OCI-LY3 (cell line): Measurements from ENCODE around the gene FRS3.

Source experiments
- EZH2phosphoT487 ChIP-seq: fragments of 200-600 bp; shearing (Covaris generic); IDR thresholded peaks from 2 replicates; pipeline ENCODE4 v1.6.1; 2018; ENCODE audit warnings: antibody characterized with exemption, mixed run types, low read depth
- TF ChIP-seq, protein P1 (sequence below): fragments of 200-600, 300-600 bp; sonication (generic); IDR thresholded peaks from 2 replicates; pipeline ENCODE4 v1.5.1; 2014; ENCODE audit warnings: antibody characterized with exemption, low read length, low read depth

- TF ChIP-seq, protein P1, sequence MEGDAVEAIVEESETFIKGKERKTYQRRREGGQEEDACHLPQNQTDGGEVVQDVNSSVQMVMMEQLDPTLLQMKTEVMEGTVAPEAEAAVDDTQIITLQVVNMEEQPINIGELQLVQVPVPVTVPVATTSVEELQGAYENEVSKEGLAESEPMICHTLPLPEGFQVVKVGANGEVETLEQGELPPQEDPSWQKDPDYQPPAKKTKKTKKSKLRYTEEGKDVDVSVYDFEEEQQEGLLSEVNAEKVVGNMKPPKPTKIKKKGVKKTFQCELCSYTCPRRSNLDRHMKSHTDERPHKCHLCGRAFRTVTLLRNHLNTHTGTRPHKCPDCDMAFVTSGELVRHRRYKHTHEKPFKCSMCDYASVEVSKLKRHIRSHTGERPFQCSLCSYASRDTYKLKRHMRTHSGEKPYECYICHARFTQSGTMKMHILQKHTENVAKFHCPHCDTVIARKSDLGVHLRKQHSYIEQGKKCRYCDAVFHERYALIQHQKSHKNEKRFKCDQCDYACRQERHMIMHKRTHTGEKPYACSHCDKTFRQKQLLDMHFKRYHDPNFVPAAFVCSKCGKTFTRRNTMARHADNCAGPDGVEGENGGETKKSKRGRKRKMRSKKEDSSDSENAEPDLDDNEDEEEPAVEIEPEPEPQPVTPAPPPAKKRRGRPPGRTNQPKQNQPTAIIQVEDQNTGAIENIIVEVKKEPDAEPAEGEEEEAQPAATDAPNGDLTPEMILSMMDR, result no peak
- TF ChIP-seq EZH2phosphoT487, result no peak
Measured at GRCh38 chr6:41777551-41778285, 2.0 kb downstream of the FRS3 start.
